OCI-LY3 (cell line): ENCODE data around the gene ST8SIA5.

Experiments used
- H2AFZ ChIP-seq: fragments of 200-600, 300-600 bp; shearing (Covaris generic); 2 replicates; pipeline ENCODE4 v1.6.0; 2014; ENCODE audit warnings: antibody characterized with exemption, low read depth, low read length
- H3K27ac ChIP-seq: fragments of 200-600, 300-600 bp; sonication (generic); 2 replicates; pipeline ENCODE4 v1.5.1; 2014; ENCODE audit warnings: mild to moderate bottlenecking, low read length, moderate library complexity, mixed read lengths
- H3K27me3 ChIP-seq: fragments of 200-600, 300-600 bp; sonication (generic); 2 replicates; pipeline ENCODE4 v1.6.1; 2014; ENCODE audit warnings: low read depth, low read length, mixed read lengths
- H3K36me3 ChIP-seq: fragments of 200-600, 300-600 bp; sonication (generic); replicated peaks from 2 replicates; pipeline ENCODE3; 2014; ENCODE audit warnings: low read depth, low read length, mixed read lengths
- H3K4me1 ChIP-seq: fragments of 300-600, 200-600 bp; sonication (generic); 2 replicates; pipeline ENCODE4 v1.6.1; 2014; ENCODE audit warnings: low read length, mixed read lengths
- H3K4me2 ChIP-seq: fragments of 200-600, 300-600 bp; sonication (generic); 2 replicates; pipeline ENCODE4 v1.6.1; 2014; ENCODE audit warnings: low read length, mixed read lengths
- H3K4me3 ChIP-seq: fragments of 300-600, 200-600 bp; sonication (generic); 2 replicates; pipeline ENCODE4 v1.5.1; 2014; ENCODE audit warnings: antibody characterized with exemption, mild to moderate bottlenecking, low read length, moderate library complexity
- H3K79me2 ChIP-seq: fragments of 300-600, 200-600 bp; shearing (Covaris generic); 2 replicates; pipeline ENCODE4 v1.6.1; 2014; ENCODE audit warnings: mild to moderate bottlenecking, low read length, mixed read lengths
- H3K9ac ChIP-seq: fragments of 300-600, 200-600 bp; shearing (Covaris generic); 2 replicates; pipeline ENCODE4 v1.6.0; 2014; ENCODE audit warnings: mild to moderate bottlenecking, low read length, moderate library complexity
- H3K9me3 ChIP-seq: fragments of 200-600, 300-600 bp; shearing (Covaris generic); 2 replicates; pipeline ENCODE4 v1.6.1; 2014; ENCODE audit warnings: low read length, mixed read lengths; ENCODE audit not compliant: insufficient read depth
- H4K20me1 ChIP-seq: fragments of 200-600, 300-600 bp; sonication (generic); 2 replicates; pipeline ENCODE4 v1.6.1; 2016; ENCODE audit warnings: low read length, mixed read lengths; ENCODE audit not compliant: insufficient read depth
- EZH2phosphoT487 ChIP-seq: fragments of 200-600 bp; shearing (Covaris generic); IDR thresholded peaks from 2 replicates; pipeline ENCODE4 v1.6.1; 2018; ENCODE audit warnings: antibody characterized with exemption, mixed run types, low read depth
- TF ChIP-seq, protein P1 (sequence below): fragments of 200-600, 300-600 bp; sonication (generic); IDR thresholded peaks from 2 replicates; pipeline ENCODE4 v1.5.1; 2014; ENCODE audit warnings: antibody characterized with exemption, low read length, low read depth

ST8SIA5 gene

DNA sequence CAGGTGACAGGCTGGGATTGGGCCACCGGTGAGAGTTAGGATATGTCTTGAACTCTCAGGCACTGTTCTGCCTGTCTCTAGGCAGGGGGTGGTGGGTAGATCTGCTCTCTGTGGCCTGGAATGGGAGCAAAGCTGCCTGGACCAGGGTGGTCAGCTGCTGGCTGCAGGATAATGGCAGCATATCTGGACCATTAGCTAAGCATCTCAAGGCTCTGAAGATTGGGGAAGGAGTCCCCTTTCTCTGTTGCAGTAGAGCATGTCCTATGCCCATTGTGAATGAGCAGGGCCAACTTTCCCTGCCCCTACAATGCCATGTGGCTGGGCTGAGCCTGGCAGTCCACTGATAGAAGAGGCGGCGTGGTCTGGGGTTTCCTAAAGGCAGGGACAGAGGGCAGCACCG, 134.4 kb downstream of the ST8SIA5 start:
- no peak overlapping the region for H3K27ac ChIP-seq
- H4K20me1 ChIP-seq: no peaks in the 10 kb centered on the region
- no peak overlapping the region for H2AFZ ChIP-seq
- no peaks in the 10 kb centered on the region for H3K9me3 ChIP-seq
- no peak overlapping the region for H3K4me3 ChIP-seq
- no peaks in the 10 kb centered on the region for H3K4me1 ChIP-seq
- H3K79me2 ChIP-seq: no peaks in the 10 kb centered on the region
- H3K27me3 ChIP-seq: peaks cover 42% of the 10 kb centered on the region
- no peak overlapping the region for H3K9ac ChIP-seq
- no peaks in the 10 kb centered on the region for H3K36me3 ChIP-seq
- no peak for TF ChIP-seq EZH2phosphoT487
- TF ChIP-seq, protein P1, sequence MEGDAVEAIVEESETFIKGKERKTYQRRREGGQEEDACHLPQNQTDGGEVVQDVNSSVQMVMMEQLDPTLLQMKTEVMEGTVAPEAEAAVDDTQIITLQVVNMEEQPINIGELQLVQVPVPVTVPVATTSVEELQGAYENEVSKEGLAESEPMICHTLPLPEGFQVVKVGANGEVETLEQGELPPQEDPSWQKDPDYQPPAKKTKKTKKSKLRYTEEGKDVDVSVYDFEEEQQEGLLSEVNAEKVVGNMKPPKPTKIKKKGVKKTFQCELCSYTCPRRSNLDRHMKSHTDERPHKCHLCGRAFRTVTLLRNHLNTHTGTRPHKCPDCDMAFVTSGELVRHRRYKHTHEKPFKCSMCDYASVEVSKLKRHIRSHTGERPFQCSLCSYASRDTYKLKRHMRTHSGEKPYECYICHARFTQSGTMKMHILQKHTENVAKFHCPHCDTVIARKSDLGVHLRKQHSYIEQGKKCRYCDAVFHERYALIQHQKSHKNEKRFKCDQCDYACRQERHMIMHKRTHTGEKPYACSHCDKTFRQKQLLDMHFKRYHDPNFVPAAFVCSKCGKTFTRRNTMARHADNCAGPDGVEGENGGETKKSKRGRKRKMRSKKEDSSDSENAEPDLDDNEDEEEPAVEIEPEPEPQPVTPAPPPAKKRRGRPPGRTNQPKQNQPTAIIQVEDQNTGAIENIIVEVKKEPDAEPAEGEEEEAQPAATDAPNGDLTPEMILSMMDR: no peak
- H3K4me2 ChIP-seq: no peak overlapping the region

DNA sequence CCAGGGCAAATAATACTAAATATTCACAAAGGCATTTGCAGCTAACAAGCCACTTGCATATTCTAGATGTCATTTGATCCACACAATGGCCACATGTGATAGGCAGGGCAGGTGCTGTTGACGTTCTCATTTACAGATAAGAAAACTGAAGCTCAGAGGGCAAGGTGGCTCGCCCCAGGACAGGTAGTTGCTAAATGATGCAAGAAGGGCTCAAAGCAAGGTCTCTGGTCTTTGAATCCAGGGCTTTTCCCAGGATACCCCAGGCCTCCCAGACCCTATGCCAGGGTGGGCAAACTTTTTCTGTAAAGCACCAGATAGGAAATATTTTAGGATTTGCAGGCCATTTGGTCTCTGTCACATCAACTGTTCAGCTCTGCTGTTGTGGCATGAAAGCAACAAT, 135.0 kb downstream of the ST8SIA5 start:
- Histone ChIP-seq H4K20me1 (no peaks in the 10 kb centered on the region), H3K9me3 (no peaks in the 10 kb centered on the region), H3K4me3 (no peak overlapping the region), H2AFZ (no peak overlapping the region), H3K9ac (no peak overlapping the region), H3K79me2 (no peaks in the 10 kb centered on the region), H3K36me3 (no peaks in the 10 kb centered on the region), H3K27me3 (peaks cover 36% of the 10 kb centered on the region), H3K27ac (no peak overlapping the region), H3K4me1 (no peaks in the 10 kb centered on the region), H3K4me2 (no peak overlapping the region)
- TF ChIP-seq, protein P1: no peak
- TF ChIP-seq EZH2phosphoT487: no peak

DNA sequence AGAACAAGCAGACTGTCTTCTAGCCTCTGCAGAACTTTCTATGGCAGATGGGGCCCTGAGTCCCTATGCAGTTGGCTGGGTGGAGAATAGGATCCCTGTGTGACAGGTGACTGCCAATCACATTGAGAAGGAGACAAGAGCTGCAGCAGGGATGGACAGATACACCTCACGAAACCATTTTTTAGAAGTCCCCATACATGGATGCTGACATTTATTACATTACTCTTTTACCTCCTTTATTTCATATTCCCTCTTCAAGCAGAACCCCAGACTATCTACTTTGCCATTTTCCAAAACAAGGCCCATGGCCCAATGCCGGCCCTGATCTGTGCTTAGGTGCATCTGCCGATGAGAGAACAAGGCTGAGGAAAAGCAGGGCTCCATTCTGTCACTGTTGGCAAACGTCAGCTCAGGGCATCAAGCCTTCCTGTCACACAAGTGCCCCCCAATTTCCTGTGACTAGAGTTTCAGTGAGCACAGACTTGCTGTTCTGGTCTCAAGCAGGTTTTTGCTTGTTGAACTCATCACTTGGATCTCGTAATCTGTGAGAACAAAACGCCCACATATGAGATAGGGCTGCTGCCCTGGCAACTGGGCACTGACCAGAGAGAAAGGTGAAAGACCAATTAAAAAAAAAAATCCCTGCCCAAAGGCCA, 135.6 kb downstream of the ST8SIA5 start:
- H3K4me3 ChIP-seq: no peak overlapping the region
- H3K4me2 ChIP-seq: no peak overlapping the region
- H3K27ac ChIP-seq: no peak overlapping the region
- H3K9me3 ChIP-seq: no peaks in the 10 kb centered on the region
- H3K4me1 ChIP-seq: no peaks in the 10 kb centered on the region
- no peaks in the 10 kb centered on the region for H3K36me3 ChIP-seq
- H3K9ac ChIP-seq: no peak overlapping the region
- no peaks in the 10 kb centered on the region for H3K79me2 ChIP-seq
- TF ChIP-seq, protein P1: no peak
- no peak for TF ChIP-seq EZH2phosphoT487
- H3K27me3 ChIP-seq: peaks cover 36% of the 10 kb centered on the region
- H4K20me1 ChIP-seq: no peaks in the 10 kb centered on the region
- H2AFZ ChIP-seq: no peak overlapping the region

DNA sequence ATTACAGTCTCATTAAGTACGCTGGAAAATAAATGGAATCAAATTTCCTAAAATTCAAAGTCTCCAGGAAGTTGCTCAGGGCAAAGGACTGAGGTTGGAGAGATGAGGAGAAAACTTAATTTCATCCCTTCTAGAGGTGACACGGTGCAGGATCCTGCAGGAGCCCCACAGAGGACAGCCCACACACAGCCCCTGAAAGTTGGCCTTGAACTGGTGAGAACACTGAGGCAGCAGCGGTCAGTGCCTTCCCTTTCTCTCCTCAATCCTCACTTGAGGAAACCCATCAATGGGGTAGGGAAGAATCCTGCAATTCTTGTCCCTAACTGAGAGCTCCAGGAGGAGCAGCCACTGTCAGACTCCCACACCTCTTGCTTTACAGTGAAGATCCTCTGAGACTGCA, 137.3 kb downstream of the ST8SIA5 start:
- H3K27me3 ChIP-seq: peaks cover 42% of the 10 kb centered on the region
- H4K20me1 ChIP-seq: no peaks in the 10 kb centered on the region
- no peaks in the 10 kb centered on the region for H3K79me2 ChIP-seq
- TF ChIP-seq, protein P1: no peak
- no peak for TF ChIP-seq EZH2phosphoT487
- H3K36me3 ChIP-seq: no peaks in the 10 kb centered on the region
- no peak overlapping the region for H2AFZ ChIP-seq
- no peak overlapping the region for H3K9ac ChIP-seq
- no peak overlapping the region for H3K4me2 ChIP-seq
- no peaks in the 10 kb centered on the region for H3K4me1 ChIP-seq
- no peak overlapping the region for H3K27ac ChIP-seq
- H3K9me3 ChIP-seq: no peaks in the 10 kb centered on the region
- H3K4me3 ChIP-seq: no peak overlapping the region
